Measurements from ENCODE around the gene RPL15.
"Not testable (repeated sequence)": the region's sequence is repeated elsewhere in the genome, so short reads cannot be mapped to it uniquely, and the experiment has no call there.

RPL15 gene

GRCh38 chr3:23911397-23911796 is 5.5 kb upstream of the RPL15 start:
- Histone ChIP-seq H3K4me1 (ENCODE audit: low read depth, poor library complexity, severe bottlenecking) (peaks cover 26% of the 10 kb centered on the region), H3K27me3 (ENCODE audit: insufficient read depth, low read depth) (no peaks in the 10 kb centered on the region), H3K27ac (no peak overlapping the region), H3K9ac (no peak overlapping the region), H3K79me2 (ENCODE audit: insufficient read depth, low read depth) (no peaks in the 10 kb centered on the region), H3K36me3 (ENCODE audit: insufficient read depth) (no peaks in the 10 kb centered on the region), H4K20me1 (ENCODE audit: insufficient read depth) (no peaks in the 10 kb centered on the region), H3K4me3 (IDR thresholded peaks at IDR 0.05; ENCODE audit: insufficient read depth, low read depth, low read length) (no peak overlapping the region), H2AFZ (ENCODE audit: low read depth) (no peak overlapping the region), H3K4me2 (no peak overlapping the region)
- TF ChIP-seq CTCF (conservative IDR thresholded peaks at IDR 0.05; ENCODE audit: low read depth, low read length), result no peak

GRCh38 chr3:23912335-23912734 is 4.6 kb upstream of the RPL15 start:
- not testable (repeated sequence) for H3K27ac ChIP-seq; H4K20me1 ChIP-seq (ENCODE audit: insufficient read depth); H3K79me2 ChIP-seq (ENCODE audit: insufficient read depth, low read depth); H3K27me3 ChIP-seq (ENCODE audit: insufficient read depth, low read depth); H3K36me3 ChIP-seq (ENCODE audit: insufficient read depth); H3K4me3 ChIP-seq (IDR thresholded peaks at IDR 0.05; ENCODE audit: insufficient read depth, low read depth, low read length); H3K4me2 ChIP-seq; H3K9ac ChIP-seq; H2AFZ ChIP-seq (ENCODE audit: low read depth)
- peaks cover 26% of the 10 kb centered on the region for H3K4me1 ChIP-seq (ENCODE audit: low read depth, poor library complexity, severe bottlenecking)

- Histone ChIP-seq H3K79me2 (ENCODE audit: insufficient read depth, low read depth) (peaks cover 14% of the 10 kb centered on the region), H3K27me3 (ENCODE audit: insufficient read depth, low read depth) (no peaks in the 10 kb centered on the region), H3K4me1 (ENCODE audit: low read depth, poor library complexity, severe bottlenecking) (peaks cover 26% of the 10 kb centered on the region), H3K27ac (no peak overlapping the region), H3K4me2 (peak overlapping the region; percentile 49), H3K9ac (no peak overlapping the region), H4K20me1 (ENCODE audit: insufficient read depth) (no peaks in the 10 kb centered on the region), H3K4me3 (IDR thresholded peaks at IDR 0.05; ENCODE audit: insufficient read depth, low read depth, low read length) (no peak overlapping the region), H2AFZ (ENCODE audit: low read depth) (no peak overlapping the region), H3K36me3 (ENCODE audit: insufficient read depth) (peaks cover 3% of the 10 kb centered on the region; the same call in 1 of the 2 replicates)
- TF ChIP-seq CTCF (conservative IDR thresholded peaks at IDR 0.05; ENCODE audit: low read depth, low read length), result no peak
Observed at GRCh38 chr3:23913182-23913581, 3.8 kb upstream of the RPL15 start.

GRCh38 chr3:23913873-23914743 is 2.8 kb upstream of the RPL15 start:
- no peak overlapping the region for H3K4me3 ChIP-seq (IDR thresholded peaks at IDR 0.05; ENCODE audit: insufficient read depth, low read depth, low read length)
- peaks cover 7% of the 10 kb centered on the region; the same call in 1 of the 2 replicates for H3K36me3 ChIP-seq (ENCODE audit: insufficient read depth)
- no peak for TF ChIP-seq CTCF (conservative IDR thresholded peaks at IDR 0.05; ENCODE audit: low read depth, low read length)
- no peak overlapping the region for H2AFZ ChIP-seq (ENCODE audit: low read depth)
- no peak overlapping the region for H3K9ac ChIP-seq
- H3K4me1 ChIP-seq (ENCODE audit: low read depth, poor library complexity, severe bottlenecking), result peaks cover 31% of the 10 kb centered on the region
- H3K79me2 ChIP-seq (ENCODE audit: insufficient read depth, low read depth), result peaks cover 21% of the 10 kb centered on the region
- H3K27ac ChIP-seq, result no peak overlapping the region
- H3K4me2 ChIP-seq, result peak overlapping the region; percentile 49
- peaks cover 3% of the 10 kb centered on the region; the same call in 1 of the 2 replicates for H4K20me1 ChIP-seq (ENCODE audit: insufficient read depth)
- no peaks in the 10 kb centered on the region for H3K27me3 ChIP-seq (ENCODE audit: insufficient read depth, low read depth)
